GM21447 (cell line): Measurements from ENCODE around the gene MYO15A.

Experiments used
- ATAC-seq: cut with Tn5 transposase; IDR thresholded peaks from one replicate; pipeline ENCODE4 v1.9.1; 2021; ENCODE audit not compliant: unreplicated experiment

MYO15A gene, protein sequence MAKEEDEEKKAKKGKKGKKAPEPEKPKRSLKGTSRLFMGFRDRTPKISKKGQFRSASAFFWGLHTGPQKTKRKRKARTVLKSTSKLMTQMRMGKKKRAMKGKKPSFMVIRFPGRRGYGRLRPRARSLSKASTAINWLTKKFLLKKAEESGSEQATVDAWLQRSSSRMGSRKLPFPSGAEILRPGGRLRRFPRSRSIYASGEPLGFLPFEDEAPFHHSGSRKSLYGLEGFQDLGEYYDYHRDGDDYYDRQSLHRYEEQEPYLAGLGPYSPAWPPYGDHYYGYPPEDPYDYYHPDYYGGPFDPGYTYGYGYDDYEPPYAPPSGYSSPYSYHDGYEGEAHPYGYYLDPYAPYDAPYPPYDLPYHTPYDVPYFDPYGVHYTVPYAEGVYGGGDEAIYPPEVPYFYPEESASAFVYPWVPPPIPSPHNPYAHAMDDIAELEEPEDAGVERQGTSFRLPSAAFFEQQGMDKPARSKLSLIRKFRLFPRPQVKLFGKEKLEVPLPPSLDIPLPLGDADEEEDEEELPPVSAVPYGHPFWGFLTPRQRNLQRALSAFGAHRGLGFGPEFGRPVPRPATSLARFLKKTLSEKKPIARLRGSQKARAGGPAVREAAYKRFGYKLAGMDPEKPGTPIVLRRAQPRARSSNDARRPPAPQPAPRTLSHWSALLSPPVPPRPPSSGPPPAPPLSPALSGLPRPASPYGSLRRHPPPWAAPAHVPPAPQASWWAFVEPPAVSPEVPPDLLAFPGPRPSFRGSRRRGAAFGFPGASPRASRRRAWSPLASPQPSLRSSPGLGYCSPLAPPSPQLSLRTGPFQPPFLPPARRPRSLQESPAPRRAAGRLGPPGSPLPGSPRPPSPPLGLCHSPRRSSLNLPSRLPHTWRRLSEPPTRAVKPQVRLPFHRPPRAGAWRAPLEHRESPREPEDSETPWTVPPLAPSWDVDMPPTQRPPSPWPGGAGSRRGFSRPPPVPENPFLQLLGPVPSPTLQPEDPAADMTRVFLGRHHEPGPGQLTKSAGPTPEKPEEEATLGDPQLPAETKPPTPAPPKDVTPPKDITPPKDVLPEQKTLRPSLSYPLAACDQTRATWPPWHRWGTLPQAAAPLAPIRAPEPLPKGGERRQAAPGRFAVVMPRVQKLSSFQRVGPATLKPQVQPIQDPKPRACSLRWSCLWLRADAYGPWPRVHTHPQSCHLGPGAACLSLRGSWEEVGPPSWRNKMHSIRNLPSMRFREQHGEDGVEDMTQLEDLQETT (N-terminal part only)

DNA sequence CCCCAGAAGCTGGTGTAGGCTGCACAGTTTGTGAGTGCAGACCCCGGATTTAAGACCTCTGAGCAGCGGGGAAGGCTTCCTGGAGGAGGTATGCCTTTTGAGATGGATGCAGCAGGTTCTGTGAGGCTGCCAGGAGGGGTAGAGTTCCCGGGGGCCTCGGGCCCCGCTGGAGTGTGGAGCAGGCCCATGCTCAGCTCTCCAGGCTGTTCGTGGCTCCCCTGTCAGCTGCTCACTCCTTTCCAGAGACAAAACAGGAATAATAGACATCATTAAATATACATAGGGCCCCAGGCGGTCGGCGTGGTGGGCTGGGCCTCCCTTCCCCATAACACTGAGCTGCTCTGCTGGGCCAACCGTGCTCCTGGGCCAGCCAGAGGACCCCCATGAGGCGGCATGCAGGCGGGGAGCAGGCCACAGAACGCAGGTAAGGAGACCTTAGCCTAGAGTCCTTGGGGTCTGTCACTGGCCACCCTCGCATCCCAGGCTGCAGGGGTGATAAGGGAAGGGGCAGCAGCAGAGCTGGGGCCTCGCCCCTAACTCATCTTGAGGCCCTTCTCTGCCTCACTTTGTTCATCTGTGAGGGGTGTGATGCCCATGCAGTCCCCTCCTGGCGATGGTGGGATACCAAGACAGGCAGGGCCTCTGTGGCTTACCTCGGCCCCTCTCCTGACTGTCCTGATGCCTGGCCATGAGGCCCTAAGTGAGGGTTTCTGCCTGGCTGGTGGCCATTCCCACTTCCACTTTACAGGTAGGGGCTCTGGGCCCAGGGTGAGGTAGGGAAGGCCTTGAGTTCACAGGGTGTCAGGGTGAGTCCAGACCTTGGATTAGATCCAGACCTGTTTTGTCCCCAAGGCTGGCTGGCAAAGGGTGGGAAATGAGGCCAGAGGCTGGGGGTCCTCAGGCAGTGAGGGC, at the start of gene MYO15A:
Gene MYO15A, plus strand, starts transcription at position 356 of the 912 bp plus-strand sequence. CDS start 10,045 bp downstream, outside the sequence.
- no peak for ATAC-seq

DNA sequence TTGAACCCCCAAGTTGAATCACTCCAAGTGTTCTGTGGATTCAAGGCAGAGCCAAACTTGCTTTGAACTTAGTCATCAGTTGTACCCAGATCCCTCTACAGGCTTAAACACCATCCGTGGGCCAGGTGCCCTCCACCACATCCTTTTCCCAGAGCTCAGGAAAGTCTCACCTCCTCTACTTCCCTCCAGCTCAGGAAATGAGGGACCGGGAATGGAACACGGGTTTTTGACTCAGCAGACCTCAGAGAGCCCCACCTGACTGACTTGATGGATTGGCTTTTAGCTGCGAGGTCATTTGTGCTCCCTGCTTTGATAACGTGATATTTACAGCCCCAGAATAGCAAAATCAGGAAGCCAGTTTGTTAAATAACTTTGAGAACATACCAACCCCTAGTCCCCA, 49.3 kb upstream of the MYO15A start:
- no peak for ATAC-seq

DNA sequence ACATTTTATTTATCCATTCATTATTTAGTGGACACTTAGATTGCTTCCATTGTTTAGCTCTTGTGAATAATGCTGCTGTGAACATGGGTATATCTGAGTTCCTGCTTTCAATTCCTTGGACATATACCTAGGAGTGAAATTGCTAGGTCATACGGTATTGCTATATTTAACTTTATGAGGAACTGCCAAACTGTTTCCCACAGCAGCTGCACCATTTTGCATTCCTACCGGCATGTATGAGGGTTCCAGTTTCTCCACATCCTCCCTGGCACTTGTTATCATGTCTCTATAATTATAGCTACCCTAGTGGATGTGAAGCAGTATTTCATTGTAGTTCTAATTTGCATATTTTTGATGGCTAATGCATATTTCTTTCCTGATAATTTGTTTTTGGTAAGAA, 44.5 kb upstream of the MYO15A start:
- ATAC-seq, result no peak

DNA sequence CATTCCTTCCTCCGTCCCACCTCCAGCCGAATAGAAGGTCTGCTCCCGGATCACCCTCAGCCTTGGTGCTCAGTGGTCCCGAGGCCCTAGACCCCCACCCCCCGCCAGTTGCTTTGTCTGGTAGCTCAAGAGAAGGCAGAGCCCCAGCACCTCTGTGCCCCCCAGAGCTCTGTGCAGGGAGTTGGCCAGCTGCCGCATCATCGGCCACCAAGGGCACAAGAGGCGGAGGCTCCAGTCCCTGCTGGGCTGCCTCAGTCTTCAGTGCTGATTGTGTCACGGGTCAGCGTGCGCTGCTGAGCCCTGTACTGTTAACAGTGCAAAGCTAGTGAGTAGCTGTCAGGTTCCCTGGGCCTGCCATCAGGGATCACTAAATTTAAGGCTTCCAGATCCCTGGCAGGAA, 43.0 kb upstream of the MYO15A start:
- no peak for ATAC-seq

DNA sequence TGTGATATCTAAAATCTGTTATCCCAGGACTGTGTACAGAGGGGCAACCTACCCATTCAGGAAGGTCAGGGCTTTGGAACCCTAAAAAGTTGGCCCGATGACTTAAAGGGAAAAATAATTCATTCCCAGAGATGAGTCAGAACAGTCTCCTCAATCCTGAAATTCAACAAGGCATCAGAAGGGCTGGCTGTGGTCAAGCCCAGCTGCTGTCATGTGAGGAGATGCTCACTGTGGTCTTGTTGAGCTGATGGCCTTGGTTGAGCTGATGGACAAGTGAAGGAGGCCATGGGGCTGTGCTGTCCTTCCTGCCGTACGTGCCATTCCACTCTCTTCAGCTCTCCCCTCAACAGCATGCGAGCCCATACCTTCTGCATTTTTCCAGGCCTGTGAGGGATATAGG, 41.7 kb upstream of the MYO15A start:
- ATAC-seq, result no peak

DNA sequence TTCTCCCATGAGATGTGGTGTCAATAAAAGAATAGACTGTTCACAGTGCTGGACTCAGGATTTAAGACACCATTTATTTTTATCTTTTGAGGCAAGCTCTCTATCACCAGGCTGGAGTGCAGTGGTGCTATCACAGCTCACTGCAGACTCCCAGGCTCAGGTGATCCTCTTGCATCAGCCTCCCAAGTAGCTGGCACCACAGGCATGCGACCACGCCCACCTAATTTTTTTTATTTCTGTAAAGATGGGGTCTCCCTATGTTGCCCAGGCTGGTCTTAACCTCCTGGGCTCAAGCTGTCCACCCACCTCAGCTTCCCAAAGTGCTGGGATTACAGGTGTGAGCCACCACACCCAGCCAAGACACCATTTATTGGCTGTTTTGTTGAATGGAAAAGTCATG, 39.5 kb upstream of the MYO15A start:
- no peak for ATAC-seq

DNA sequence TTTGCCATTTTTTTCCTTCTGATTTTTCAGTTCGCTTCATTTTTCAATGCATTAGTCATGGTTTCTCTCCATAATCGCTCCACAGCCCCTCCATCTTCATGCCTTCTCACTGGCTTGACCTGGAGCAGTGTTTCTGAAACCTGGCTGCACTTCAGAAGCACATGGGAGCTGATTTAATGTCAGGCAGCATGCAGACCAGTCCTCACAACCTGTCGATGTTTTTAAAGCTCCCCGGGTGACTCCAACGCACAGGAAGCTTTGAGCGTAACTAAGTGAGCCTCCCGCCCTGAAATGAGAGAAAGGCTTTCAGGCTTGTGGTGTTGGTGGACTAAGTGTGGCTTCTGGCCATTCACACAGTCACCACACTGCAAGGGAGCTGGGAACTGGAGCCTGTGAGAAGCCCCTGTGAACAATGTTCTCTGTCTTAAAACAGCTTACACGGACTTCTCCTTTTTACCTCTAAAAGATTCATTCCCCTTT, 37.7 kb upstream of the MYO15A start:
- no peak for ATAC-seq

DNA sequence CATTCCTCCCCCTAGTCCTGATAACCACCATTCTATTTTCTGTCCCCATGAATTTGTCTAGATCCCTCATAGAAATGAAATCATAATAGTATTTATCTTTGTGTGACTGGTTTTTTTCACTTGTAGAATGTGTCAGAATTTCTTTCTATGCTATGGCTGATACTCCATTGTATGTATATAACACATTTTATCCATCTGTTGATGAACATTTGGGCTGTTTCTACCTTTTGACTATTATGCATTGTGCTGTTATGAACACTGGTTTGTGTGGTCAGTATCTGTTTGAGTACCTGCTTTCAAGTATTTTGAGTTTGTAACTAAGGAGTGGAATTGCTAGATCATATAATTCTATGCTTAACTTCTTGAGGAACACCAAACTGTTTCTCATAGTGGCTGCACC, 36.8 kb upstream of the MYO15A start:
- no peak for ATAC-seq

DNA sequence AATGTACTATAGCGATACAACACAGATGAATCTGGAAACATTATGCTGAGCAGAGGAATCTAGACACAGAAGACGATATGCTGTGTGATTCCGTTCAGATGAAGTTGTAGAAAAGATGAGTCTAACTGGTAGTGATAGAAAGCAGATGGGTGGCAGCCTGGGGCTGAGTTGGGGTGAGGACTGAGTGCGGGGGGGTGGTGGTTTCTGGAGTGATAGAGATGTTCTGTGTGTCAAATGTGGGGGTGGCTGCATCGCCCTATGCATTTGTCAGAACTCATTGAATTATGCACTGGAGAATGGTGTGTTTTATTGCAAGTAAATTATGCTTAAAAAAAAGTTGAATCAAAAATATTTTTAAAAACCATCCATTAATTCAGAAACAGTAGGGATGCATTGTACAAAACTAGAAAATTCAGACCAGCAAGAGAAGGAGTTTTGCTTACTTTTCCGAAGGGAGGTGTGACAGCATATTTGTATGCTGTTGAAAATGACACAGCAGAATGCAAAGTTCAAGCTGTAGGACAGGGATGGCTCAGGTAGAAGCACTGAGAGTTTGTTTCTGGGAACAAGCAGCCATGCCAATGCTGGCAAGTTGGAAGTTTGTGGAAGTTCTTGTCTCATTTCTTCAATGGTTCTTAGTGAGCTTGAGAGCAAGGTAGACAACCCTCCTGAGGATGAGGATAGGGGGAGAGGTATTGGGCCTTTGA, 33.8 kb upstream of the MYO15A start:
- ATAC-seq, result no peak

DNA sequence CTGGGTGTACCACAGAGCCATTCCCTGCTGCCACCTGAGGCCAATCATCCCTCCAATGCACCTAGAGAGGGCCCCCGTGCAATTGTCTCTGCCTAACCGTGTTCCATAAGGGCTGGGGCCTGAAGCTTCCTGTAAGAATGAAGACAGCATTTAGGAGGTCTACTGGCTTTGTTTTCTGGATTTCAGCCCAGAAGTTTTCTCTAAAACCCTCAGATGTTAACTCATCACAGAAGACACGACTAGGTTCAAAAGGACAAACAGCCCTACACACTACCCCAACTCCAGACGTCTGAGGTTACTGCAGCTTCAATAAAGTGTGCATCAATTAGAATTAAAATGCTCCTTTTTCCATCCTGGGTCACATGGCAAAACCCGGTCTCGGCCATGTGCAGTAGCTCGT, 31.6 kb upstream of the MYO15A start:
- no peak for ATAC-seq

DNA sequence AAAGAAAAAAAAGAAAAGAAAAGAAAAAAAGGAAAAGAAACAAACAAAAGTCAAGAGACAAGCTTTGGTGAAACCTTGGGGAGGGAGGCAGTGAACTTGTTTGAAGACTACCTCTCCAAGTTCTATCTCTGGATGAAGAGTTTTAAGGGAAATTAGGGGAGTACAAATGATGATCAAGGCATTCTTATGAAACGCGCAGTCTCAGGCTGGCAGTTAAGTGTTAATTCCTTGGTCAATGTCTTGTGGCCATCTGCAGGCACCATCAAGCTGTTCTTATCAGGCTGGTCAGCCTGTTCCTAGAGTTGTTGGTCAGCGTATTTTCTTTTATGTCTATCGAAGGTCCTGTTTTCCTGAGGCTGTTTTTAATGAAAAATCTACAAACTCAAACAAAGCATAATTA, 29.0 kb upstream of the MYO15A start:
- ATAC-seq, result no peak

DNA sequence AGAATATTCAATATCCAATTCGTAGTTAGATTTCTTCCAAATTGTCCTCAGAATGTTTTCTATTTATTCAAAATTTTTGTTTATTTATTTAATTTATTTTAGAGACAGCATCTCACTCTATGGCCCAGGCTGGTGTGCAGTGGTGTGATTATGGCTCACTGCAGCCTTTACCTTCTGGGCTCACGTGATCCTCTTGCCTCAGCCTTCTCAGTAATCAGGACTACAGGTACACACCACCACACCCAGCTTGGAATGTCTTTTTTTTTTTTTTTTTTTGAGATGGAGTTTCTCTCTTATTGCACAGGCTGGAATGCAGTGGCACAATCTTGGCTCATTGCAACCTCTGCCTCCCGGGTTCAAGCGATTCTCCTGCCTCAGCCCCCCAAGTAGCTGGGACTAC, 24.3 kb upstream of the MYO15A start:
- ATAC-seq, result no peak

DNA sequence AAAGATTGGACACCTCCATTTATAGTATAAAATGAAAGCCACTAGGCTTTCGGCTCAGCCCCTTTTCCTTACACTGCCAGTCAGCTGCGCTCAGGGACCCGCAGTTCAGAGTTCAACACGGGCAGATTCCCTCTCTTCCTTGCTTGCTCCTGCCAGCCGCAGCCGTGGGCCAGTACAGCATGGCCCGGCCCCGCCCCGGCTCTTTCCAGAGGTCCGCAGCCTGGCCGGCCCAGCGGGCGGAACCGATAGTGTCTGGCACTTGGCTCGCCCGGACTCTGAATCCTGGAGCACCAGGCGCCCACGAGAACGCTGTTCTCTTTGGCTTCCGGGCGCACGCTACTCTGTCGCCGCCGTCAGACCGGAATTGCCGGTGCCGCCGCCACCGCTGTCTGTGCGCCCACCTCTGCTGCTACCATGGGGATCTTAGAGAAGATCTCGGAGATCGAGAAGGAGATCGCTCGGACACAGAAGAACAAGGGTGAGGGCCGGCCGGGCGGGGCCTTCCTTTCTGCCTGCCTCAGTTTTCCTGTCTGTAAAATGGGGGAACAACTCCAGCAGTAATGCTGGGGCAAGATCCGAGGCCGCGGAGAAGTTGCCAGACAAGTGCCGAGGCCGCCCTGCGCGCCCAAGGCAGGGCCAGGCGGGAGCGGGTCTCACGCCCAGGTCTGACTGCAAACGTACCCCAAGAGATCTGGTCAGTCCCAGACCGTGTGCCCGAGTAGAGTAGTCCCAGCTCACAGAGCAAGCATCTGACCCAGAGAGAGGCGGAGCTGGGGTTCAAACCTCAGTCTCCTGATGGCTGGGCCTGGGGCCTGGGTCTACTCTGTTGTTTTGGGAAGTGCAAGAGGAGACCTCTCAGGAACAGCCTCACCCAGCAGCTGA, 20.7 kb upstream of the MYO15A start, which contains the start of gene DRG2:
Gene DRG2, plus strand, starts transcription at position 339 of the 882 bp plus-strand sequence. Its CDS starts 76 bp downstream, at position 415.
- peak; percentile 76 for ATAC-seq

DNA sequence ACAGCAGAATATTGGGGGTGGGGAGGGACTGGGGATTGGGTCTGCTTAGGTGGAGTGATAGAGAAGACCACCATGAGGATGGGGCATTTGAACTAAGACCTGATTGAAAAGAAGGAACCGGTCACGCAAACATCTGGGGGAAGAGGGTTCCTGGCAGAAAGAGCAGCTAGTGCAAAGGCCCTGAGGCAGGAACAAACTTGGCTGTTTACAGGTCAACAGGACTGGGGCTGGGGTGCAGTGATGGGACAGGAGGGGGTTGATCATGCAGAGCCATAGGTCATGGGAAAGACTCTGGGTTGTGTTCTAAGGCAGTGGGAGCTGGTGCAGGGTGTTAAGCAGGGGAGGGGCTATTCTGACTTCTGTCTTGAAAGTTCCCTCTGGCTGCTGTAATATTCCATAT, 18.9 kb upstream of the MYO15A start:
- no peak for ATAC-seq

DNA sequence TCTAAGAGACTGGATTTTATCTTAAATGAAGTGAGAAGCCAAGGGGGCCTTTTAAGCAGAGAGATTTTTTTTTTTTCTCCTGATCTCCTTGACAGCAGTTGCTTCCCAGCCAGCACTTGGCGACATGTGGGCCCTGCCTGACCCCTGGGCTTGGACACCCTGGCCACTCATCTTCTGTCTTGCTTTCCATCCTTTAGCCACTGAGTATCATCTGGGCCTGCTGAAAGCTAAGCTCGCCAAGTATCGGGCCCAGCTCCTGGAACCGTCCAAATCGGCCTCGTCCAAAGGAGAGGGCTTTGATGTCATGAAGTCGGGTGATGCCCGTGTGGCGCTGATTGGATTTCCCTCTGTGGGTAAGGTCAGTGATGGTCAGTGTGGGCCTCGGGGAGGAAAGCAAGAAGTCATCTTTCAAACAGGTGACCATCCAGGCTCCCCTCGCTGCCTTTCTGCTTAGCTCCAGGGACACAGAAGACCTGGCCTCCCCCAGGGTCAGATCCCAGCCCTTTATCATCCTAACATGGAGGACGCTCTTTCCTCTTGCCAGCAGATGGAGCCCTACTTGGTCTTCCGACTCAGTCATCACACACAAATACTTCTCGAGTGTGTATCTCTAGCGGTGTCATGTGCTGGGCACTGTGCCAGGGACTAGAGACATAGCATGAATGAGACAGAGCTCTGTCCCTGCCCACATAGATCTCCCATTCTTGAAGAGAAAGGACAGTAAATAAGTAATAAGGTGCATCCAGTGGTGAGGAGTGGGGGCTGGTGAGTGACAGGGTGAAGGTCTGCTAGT, 14.7 kb upstream of the MYO15A start:
- ATAC-seq, result no peak

DNA sequence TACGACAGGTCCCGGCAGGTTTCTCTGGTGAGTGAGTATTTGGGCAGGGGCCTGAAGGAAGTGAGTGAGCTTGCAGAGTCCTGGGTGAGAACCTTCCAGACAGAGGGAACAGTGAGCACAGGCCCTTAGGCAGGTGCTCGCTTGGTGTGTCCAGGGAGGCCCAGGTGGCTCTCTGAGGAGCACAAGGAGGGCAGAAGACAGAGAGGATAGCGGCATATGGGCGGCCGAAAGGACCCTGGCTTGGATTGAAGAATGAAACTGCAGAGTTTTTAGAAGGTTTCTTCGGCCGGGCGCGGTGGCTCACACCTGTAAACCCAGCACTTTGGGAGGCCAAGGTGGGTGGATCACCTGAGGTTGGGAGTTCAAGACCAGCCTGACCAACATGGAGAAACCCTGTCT, 14.1 kb upstream of the MYO15A start:
- no peak for ATAC-seq

DNA sequence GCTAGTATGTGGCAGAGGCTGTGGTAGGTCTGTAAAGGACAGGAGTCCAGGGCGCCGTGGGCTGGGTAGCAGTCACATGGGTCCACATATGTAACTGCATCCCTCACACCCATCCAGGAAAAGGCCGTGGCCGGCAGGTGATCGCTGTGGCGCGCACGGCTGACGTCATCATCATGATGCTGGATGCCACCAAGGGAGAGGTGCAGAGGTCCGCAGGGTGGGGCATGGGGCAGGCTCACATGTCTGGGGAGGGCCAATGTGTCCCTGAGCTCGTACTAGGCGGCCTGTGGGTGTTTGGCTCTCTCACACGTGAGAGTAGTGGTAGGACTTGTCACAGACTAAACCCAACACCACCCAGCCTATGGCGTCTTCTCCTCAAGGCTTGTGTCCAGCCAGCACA, 9.0 kb upstream of the MYO15A start:
- no peak for ATAC-seq

DNA sequence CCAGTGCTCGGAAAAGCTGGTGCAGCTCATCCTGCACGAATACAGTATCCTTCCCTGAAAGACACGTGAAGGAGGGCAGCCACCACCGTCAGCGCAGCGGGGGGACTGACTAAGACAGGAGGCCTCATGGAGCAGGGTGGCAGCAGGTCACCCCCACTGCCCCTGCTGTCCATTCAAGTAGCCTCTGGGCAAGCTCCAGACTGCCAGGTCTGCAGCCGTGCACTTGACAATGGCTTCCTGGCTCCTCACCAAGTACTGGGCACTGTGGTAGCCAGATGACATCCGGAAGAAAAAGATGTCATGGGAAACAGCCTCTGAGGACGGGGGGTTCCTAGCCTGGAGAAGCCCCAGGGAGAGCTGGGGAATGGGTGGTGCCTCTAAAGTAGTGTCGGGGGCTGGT, 7.9 kb upstream of the MYO15A start:
- ATAC-seq, result no peak
